Adrenal gland (tissue), 12 donors: Measurements from ENCODE around the gene TMEM74B. TPM values are rescaled to one million over a fixed set of nuclear protein-coding genes. Genes with fewer than 3 reads are reported as not detected.
A peak's percentile ranks its signal among the peaks of the same experiment; 100 is the strongest.

ENCODE experiments used
- DNase-seq, 7 donors: peaks; one replicate each; pipeline ENCODE4 v3.0.0-alpha.2; 2019 to 2020
- H3K27ac ChIP-seq, 5 donors: fragments of 200-600 bp; sonication (generic) in 4 of 5; 1 replicate in 3 of 5; 2 replicates in 2 of 5; pipeline versions ENCODE4 v1.5.1 to v1.8.0; 2016 to 2020; ENCODE audit warnings: mild to moderate bottlenecking in 1 of 5
- H3K27me3 ChIP-seq: fragments of 200-600 bp; 2 replicates; pipeline ENCODE4 v1.8.0; 2021
- H3K36me3 ChIP-seq, 2 donors: fragments of 200-600 bp; replicated peaks in 1 of 2; 1 replicate in 1 of 2; 2 replicates in 1 of 2; pipeline versions ENCODE4 v1.5.1 to v1.8.0; 2018 to 2022
- H3K4me1 ChIP-seq, 2 donors: fragments of 200-600 bp; replicated peaks in 1 of 2; 1 replicate in 1 of 2; 2 replicates in 1 of 2; pipeline versions ENCODE4 v1.5.1 to v1.8.0; 2018 to 2021
- H3K4me3 ChIP-seq, 4 donors: fragments of 200-600 bp; sonication (generic) in 3 of 4; one replicate each; pipeline ENCODE4 v1.5.1; 2016 to 2018
- H3K9me3 ChIP-seq, 3 donors: fragments of 200-600 bp; sonication (generic) in 1 of 3; replicated peaks in 1 of 3; 1 replicate in 2 of 3; 2 replicates in 1 of 3; pipeline versions ENCODE4 v1.5.1 to v1.8.0; 2016 to 2021
- POLR2A ChIP-seq, 2 donors: fragments of 450-650 bp; IDR thresholded peaks; one replicate each; pipeline ENCODE4 v1.6.1; 2017; ENCODE audit warnings: antibody characterized with exemption in 2 of 2, mild to moderate bottlenecking in 2 of 2, moderate library complexity in 1 of 2
- WGBS, 4 donors: extraction: QIAGEN DNeasy Blood & Tissue Kit in 2 of 4; methylation state at CpG; one replicate each; pipeline versions ENCODE4 v1.1.5 to v1.1.7; 2013 to 2017; 5-methylcytosine and 5-hydroxymethylcytosine counted together
- intact Hi-C, 2 donors: fragments of 100-400 bp; cut with DNase I; formaldehyde crosslinking; loops; one replicate each; pipeline versions ENCODE4 v1.14.1 to v1.15.0; 2022 to 2023
- polyA plus RNA-seq, 3 donors: library from polyadenylated mRNA; stranded (reverse); fragments of 200-250 nt in 2 of 3; fragments of 350-450 nt in 1 of 3; fragmentation: Illumina TruSeq in 1 of 3; extraction: RNeasy Lipid Tissue Mini Kit (QIAGEN cat#74804) in 1 of 3; gene quantifications; one replicate each; pipeline ENCODE4 v1.2.3, GENCODE V29; 2013 to 2014
- total RNA-seq, 9 donors: library from RNA; depleted of rRNA in 4 of 9; stranded (reverse); fragments of >200 nt in 4 of 9; fragments of 120-200 nt in 1 of 9; fragmentation: NEBNext Ultra II Directional in 1 of 9; extraction: Animal tissue kit (Norgen Biotek cat#: 25700) in 1 of 9; gene quantifications; one replicate each; pipeline versions ENCODE4 v1.1.0 to v1.2.4, GENCODE V29; 2013 to 2023
- TF ChIP-seq, protein P1 (sequence below), 6 experiments: fragments of 450-650 bp in 4 of 6; fragments of 200-600 bp in 2 of 6; sonication (generic) in 1 of 6; IDR thresholded peaks; 1 replicate in 5 of 6; 2 replicates in 1 of 6; pipeline versions ENCODE4 v1.5.1 to v1.8.0; 2016 to 2021; ENCODE audit warnings: antibody characterized with exemption in 6 of 6, mild to moderate bottlenecking in 2 of 6, moderate library complexity in 1 of 6
- donor health status: healthy with polysubstance abuse.
- donor health status: Bipolar disorder and iron deficiency.
- donor health status: DM: yes; HTN: yes; CAD: no.
- donor health status: DM: no; HTN: no; CAD: no.
- donor health status: DM: no; HTN: no; CAD: no.
- donor health status: DM: yes; HTN: yes; CAD: no.

Gene TMEM74B
- total and polyA plus RNA-seq, 12 donors, result 0.24 to 9.5 (median 0.98) TPM; not detected in 2

DNA sequence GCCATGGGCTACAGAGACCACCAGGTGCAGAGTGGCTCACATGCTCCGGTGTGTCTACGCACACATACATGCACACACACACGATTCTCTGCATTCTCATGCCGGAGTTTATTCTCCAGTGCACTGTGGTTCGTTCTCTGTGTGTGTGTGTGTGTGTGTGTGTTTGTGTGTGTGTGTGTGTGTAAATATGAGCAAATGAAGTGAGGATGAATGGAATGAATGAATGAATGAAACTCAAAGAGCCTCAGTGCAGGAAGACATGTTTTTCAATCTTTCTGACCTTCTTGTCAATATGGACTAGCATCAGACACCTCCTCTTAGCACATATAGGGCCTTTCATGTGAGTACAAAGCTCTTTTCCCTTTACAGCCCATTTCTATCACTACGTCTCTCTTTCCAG is 1.6 kb downstream of the TMEM74B start:
- WGBS, 4 donors, result 67 to 83% (median 77%) methylated on average over 6 of the region's 6 CpGs

DNA sequence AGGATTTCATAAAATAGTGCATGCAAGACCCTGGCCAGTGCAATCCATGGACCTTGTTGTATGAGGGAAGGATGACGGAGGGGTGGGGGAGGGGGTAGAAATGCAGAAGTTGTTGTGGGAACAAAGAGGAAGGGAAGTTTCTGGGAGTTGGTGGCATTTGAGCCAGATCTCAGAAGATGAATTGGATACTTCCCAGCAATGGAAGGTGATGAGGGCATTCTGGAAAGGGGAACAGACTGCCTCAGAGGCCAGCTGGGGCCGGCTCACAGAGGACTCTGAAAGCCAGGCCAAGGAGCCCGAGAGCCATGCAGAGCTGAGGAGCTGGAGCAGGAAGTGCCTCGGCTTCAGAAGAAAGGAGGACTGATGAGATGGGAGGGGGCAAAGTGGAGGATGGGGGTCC is 2.7 kb downstream of the TMEM74B start:
- intact Hi-C loops, result no loop called here
- no peak for TF ChIP-seq POLR2A (IDR thresholded peaks at IDR 0.05)
- TF ChIP-seq, protein P1, sequence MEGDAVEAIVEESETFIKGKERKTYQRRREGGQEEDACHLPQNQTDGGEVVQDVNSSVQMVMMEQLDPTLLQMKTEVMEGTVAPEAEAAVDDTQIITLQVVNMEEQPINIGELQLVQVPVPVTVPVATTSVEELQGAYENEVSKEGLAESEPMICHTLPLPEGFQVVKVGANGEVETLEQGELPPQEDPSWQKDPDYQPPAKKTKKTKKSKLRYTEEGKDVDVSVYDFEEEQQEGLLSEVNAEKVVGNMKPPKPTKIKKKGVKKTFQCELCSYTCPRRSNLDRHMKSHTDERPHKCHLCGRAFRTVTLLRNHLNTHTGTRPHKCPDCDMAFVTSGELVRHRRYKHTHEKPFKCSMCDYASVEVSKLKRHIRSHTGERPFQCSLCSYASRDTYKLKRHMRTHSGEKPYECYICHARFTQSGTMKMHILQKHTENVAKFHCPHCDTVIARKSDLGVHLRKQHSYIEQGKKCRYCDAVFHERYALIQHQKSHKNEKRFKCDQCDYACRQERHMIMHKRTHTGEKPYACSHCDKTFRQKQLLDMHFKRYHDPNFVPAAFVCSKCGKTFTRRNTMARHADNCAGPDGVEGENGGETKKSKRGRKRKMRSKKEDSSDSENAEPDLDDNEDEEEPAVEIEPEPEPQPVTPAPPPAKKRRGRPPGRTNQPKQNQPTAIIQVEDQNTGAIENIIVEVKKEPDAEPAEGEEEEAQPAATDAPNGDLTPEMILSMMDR (IDR thresholded peaks at IDR 0.05), result no peak
- peaks cover 3% of the 10 kb centered on the region for H3K27me3 ChIP-seq
- H3K4me1 ChIP-seq, result peaks cover 4 to 6% of the 10 kb centered on the region in 2 donors
- H3K4me3 ChIP-seq, result no peak overlapping the region
- no peaks in the 10 kb centered on the region for H3K9me3 ChIP-seq
- no peaks in the 10 kb centered on the region for H3K36me3 ChIP-seq
- peak in 1 of 7 donors; percentile 4 for DNase-seq
- 46 to 56% (median 52%) methylated on average over 4 of the region's 4 CpGs for WGBS, 4 donors
- no peak overlapping the region for H3K27ac ChIP-seq

More for the DNA sequence above, 1.6 kb downstream of the TMEM74B start:
- no peak for TF ChIP-seq POLR2A (IDR thresholded peaks at IDR 0.05)
- TF ChIP-seq, protein P1 (IDR thresholded peaks at IDR 0.05), result no peak
- Histone ChIP-seq H3K27ac (no peak overlapping the region), H3K4me1 (peaks cover 4 to 6% of the 10 kb centered on the region in 2 donors), H3K36me3 (no peaks in the 10 kb centered on the region), H3K4me3 (no peak overlapping the region), H3K27me3 (peaks cover 3% of the 10 kb centered on the region), H3K9me3 (no peaks in the 10 kb centered on the region)
- intact Hi-C loops, result no loop called here
- no peak for DNase-seq

DNA sequence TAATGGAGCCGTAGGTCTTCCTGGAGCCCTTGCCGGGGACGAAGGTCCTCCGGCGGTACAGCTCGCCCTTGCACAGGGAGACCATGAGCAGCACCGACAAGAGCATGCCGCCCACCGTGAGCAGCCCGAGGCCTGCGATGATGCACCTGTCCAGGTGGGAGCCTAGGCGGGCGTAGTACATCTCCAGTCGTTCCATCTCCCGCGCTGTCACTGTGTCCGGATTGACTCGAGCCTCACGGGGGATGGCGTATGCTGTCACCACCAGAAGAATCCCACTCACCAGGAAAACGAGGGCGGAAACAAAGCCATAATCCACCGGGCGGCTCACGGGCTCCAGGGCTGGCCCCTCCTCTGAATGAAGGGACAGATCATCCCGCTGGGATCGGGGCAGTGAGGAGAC is 3.8 kb downstream of the TMEM74B start:
- TF ChIP-seq POLR2A (IDR thresholded peaks at IDR 0.05), result no peak
- TF ChIP-seq, protein P1 (IDR thresholded peaks at IDR 0.05), result no peak
- H3K4me1 ChIP-seq, result peaks cover 4 to 6% of the 10 kb centered on the region in 2 donors
- H3K9me3 ChIP-seq, result no peaks in the 10 kb centered on the region
- no peak overlapping the region for H3K4me3 ChIP-seq
- H3K36me3 ChIP-seq, result peaks cover 0 to 2% of the 10 kb centered on the region in 2 donors
- no peak overlapping the region for H3K27ac ChIP-seq
- peaks cover 3% of the 10 kb centered on the region for H3K27me3 ChIP-seq
- no peak for DNase-seq
- WGBS, 4 donors, result 86 to 97% (median 96%) methylated on average over 14 to 27 of the region's 27 CpGs
- intact Hi-C loops, result no loop called here

DNA sequence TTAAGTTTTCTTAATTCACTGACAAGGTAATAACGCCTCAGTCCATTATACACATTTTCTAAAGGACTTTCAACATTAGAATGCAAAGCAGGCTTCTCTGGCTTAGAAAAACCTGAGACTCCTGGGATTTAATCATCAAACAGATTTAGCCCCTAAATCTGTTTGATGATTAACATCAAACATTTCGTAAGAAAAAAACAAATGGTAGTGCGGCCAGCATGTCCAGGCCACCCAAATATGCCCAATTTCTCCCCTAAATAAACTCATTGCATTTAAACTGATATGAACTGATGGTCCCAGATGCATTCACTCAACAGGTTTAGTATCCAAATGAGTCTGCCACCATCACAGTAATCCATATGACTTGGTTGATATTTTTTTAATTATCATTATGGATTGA is 6.2 kb downstream of the TMEM74B start:
- intact Hi-C loops, result no loop called here
- WGBS, 4 donors, result 92 to 98% (median 96%) methylated on average over 3 of the region's 3 CpGs
- DNase-seq, result no peak

More for the DNA sequence above, 6.2 kb downstream of the TMEM74B start:
- no peak overlapping the region for H3K27ac ChIP-seq
- no peaks in the 10 kb centered on the region for H3K4me1 ChIP-seq
- H3K36me3 ChIP-seq, result peaks cover 0 to 2% of the 10 kb centered on the region in 2 donors
- H3K27me3 ChIP-seq, result no peaks in the 10 kb centered on the region
- no peak overlapping the region for H3K4me3 ChIP-seq
- no peak for TF ChIP-seq POLR2A (IDR thresholded peaks at IDR 0.05)
- TF ChIP-seq, protein P1 (IDR thresholded peaks at IDR 0.05), result no peak
- no peaks in the 10 kb centered on the region for H3K9me3 ChIP-seq
